Lower leg skin (tissue), 3 donors: ENCODE measurements around the gene PEAK1.

Experiments
- POLR2A ChIP-seq, 2 donors: fragments of 450-650 bp; IDR thresholded peaks; one replicate each; pipeline ENCODE4 v1.6.1; 2016 to 2017; ENCODE audit warnings: antibody characterized with exemption in 2 of 2, mild to moderate bottlenecking in 1 of 2, moderate library complexity in 1 of 2
- TF ChIP-seq, protein P1 (sequence below), 3 donors: fragments of 450-650 bp; IDR thresholded peaks; one replicate each; pipeline ENCODE4 v1.5.1; 2016; ENCODE audit warnings: antibody characterized with exemption in 3 of 3, mild to moderate bottlenecking in 3 of 3, moderate library complexity in 2 of 3

GRCh38 chr15:77183066-77183465 lies 236.8 kb downstream of the PEAK1 start:
- TF ChIP-seq, protein P1, sequence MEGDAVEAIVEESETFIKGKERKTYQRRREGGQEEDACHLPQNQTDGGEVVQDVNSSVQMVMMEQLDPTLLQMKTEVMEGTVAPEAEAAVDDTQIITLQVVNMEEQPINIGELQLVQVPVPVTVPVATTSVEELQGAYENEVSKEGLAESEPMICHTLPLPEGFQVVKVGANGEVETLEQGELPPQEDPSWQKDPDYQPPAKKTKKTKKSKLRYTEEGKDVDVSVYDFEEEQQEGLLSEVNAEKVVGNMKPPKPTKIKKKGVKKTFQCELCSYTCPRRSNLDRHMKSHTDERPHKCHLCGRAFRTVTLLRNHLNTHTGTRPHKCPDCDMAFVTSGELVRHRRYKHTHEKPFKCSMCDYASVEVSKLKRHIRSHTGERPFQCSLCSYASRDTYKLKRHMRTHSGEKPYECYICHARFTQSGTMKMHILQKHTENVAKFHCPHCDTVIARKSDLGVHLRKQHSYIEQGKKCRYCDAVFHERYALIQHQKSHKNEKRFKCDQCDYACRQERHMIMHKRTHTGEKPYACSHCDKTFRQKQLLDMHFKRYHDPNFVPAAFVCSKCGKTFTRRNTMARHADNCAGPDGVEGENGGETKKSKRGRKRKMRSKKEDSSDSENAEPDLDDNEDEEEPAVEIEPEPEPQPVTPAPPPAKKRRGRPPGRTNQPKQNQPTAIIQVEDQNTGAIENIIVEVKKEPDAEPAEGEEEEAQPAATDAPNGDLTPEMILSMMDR (IDR thresholded peaks at IDR 0.05) = no peak
- TF ChIP-seq POLR2A (IDR thresholded peaks at IDR 0.05) = no peak
